ENCODE results near the gene EIF1AD. TPM values are rescaled to one million over a fixed set of nuclear protein-coding genes. Genes with fewer than 3 reads are reported as not detected.

Gene EIF1AD
- total RNA-seq, 1 donor from 2014 or later, result 34.0 TPM

DNA sequence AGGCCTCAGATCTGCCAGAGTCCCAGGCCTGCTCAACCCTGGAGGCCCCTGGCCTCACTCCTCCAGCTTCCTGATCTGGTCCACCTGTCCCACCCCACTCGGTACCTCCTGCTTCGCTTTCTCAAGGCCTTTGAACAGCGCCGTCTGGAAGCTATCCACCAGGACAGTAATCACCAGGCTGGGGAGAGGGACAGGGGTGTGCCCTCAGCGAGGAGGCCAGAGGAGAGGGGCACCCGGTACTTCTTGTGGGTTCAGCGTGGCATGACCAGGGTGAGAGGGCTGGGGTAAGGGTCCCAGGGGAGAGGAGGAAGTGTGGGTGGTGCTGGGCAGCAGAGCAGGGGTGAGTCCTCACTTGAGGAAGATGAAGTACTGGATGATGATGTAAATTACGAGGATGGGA, 18.3 kb upstream of the EIF1AD start:
- DNase-seq (ENCODE audit: low spot score in 2 of 2, unreplicated experiment in 2 of 2), result no peak
- Mint-ChIP-seq H3K4me3 (no peak overlapping the region), H3K4me1 (peaks cover 4% of the 10 kb centered on the region), H3K27me3 (ENCODE audit: low read depth) (peaks cover 15% of the 10 kb centered on the region), H3K36me3 (no peaks in the 10 kb centered on the region), H3K9me3 (no peaks in the 10 kb centered on the region), H3K27ac (no peak overlapping the region)
- TF ChIP-seq, protein P1, sequence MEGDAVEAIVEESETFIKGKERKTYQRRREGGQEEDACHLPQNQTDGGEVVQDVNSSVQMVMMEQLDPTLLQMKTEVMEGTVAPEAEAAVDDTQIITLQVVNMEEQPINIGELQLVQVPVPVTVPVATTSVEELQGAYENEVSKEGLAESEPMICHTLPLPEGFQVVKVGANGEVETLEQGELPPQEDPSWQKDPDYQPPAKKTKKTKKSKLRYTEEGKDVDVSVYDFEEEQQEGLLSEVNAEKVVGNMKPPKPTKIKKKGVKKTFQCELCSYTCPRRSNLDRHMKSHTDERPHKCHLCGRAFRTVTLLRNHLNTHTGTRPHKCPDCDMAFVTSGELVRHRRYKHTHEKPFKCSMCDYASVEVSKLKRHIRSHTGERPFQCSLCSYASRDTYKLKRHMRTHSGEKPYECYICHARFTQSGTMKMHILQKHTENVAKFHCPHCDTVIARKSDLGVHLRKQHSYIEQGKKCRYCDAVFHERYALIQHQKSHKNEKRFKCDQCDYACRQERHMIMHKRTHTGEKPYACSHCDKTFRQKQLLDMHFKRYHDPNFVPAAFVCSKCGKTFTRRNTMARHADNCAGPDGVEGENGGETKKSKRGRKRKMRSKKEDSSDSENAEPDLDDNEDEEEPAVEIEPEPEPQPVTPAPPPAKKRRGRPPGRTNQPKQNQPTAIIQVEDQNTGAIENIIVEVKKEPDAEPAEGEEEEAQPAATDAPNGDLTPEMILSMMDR (IDR thresholded peaks at IDR 0.05; ENCODE audit: unreplicated experiment), result no peak

DNA sequence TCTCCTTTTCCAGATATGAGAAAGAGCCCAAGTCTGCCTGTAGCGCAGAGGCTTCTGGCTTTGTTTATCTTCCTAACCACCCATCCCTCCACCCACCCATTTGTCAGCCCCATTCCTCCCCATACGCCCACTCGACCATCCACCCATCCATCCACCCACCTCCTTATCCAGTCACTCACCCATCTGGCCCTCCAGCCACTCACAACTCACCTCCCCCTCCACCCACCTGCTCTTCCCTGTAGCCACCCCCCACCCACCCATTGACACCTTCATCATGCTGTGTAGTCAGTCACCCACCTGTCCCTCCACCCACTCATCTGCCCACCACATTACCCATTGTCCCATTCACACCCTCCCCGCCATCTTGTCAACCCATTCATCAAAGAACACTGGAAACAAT, 15.4 kb upstream of the EIF1AD start:
- H3K27ac Mint-ChIP-seq, result no peak overlapping the region
- H3K27me3 Mint-ChIP-seq (ENCODE audit: low read depth), result peaks cover under 1% of the 10 kb centered on the region
- no peaks in the 10 kb centered on the region for H3K4me1 Mint-ChIP-seq
- H3K4me3 Mint-ChIP-seq, result no peak overlapping the region
- TF ChIP-seq, protein P1 (IDR thresholded peaks at IDR 0.05; ENCODE audit: unreplicated experiment), result no peak
- H3K9me3 Mint-ChIP-seq, result no peaks in the 10 kb centered on the region
- DNase-seq (ENCODE audit: low spot score in 2 of 2, unreplicated experiment in 2 of 2), result no peak
- H3K36me3 Mint-ChIP-seq, result no peaks in the 10 kb centered on the region

DNA sequence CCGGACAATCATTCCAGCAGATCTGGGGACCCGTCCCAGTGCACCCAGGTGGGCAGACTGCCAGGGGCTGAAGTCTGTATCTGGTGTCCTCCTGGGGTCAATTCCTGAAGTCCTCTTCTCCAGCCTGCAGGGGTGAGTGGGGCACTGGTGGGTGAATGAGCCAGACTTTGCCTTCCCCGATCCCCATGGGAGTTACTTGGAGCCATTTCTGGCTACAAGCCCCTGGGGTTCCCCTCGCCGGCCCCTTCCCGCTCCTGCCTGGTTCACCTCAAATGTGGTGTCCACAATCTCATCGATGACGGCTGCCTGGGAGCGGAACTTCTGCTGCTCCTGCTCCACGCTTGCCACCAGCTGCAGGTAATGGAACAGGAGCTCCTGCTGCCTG, 14.8 kb upstream of the EIF1AD start:
- TF ChIP-seq, protein P1 (IDR thresholded peaks at IDR 0.05; ENCODE audit: unreplicated experiment), result no peak
- H3K36me3 Mint-ChIP-seq, result no peaks in the 10 kb centered on the region
- H3K27me3 Mint-ChIP-seq (ENCODE audit: low read depth), result no peaks in the 10 kb centered on the region
- H3K27ac Mint-ChIP-seq, result no peak overlapping the region
- no peak overlapping the region for H3K4me3 Mint-ChIP-seq
- H3K9me3 Mint-ChIP-seq, result no peaks in the 10 kb centered on the region
- no peak for DNase-seq (ENCODE audit: low spot score in 2 of 2, unreplicated experiment in 2 of 2)
- H3K4me1 Mint-ChIP-seq, result no peaks in the 10 kb centered on the region

DNA sequence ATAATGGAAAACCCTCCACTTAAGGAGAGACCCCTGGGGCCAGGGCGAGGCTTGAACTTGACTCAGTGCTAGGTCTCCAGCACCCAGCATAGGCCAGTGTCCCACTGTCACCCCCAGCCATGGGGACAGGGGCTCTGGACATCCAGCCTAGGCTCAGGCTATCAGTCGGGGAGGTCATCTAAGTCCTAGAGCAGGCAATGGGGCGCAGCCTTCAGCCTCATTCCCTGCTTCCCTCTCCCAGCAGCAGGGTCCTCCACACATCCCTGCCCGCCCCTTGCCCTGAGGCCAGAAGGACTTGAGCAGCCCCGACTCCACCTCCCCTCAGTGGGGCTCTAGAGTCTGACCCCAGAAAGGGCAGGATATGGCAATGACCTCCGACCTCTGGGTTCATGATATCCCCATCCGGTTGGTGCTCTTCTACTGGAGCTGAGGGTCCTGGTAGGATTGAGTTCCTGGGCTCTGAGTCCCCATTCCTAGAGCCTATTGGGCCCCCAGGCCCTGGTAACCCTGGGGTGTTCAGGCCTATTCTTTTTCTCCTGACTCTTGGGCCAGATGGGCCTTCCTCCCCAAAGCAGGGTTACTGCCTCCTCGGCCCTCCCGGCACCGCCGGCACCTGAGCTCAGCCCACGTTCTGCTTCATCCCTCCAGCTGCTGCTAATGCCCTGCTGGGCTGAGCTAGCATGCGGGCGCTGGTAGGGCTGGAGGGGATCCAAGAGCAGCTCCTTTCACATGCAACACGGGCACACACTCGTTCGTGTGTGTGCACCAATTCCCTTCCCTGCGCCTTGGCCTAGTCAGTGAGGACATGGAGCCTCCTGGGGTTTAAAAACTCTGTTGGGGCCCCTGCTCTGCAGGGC, 14.2 kb upstream of the EIF1AD start:
- H3K9me3 Mint-ChIP-seq, result no peaks in the 10 kb centered on the region
- H3K36me3 Mint-ChIP-seq, result no peaks in the 10 kb centered on the region
- no peak for DNase-seq (ENCODE audit: low spot score in 2 of 2, unreplicated experiment in 2 of 2)
- no peak overlapping the region for H3K27ac Mint-ChIP-seq
- H3K27me3 Mint-ChIP-seq (ENCODE audit: low read depth), result peaks cover 2% of the 10 kb centered on the region
- TF ChIP-seq, protein P1 (IDR thresholded peaks at IDR 0.05; ENCODE audit: unreplicated experiment), result no peak
- no peaks in the 10 kb centered on the region for H3K4me1 Mint-ChIP-seq
- H3K4me3 Mint-ChIP-seq, result no peak overlapping the region

DNA sequence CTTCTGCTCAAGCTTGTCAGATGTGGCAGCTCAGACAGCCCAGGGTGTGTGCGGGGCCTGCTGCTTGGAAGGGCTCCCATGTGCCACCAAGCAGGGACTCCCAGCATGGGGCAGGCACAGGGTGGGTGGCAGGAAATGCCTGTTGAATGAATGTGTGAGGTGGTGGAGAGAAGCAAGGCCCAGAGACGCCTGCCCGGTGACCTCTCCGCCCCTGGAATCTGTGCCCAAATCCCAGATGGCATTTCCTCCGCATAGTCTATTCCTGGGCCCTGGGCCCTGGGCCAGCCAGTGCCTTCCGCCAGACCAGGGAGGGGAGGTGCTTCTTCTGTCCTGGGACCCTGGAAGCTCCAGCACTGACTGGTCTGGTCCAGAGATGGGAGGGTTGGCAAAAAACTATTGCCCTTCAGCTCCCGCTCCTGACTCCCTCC, 13.5 kb upstream of the EIF1AD start:
- H3K27ac Mint-ChIP-seq, result no peak overlapping the region
- DNase-seq (ENCODE audit: low spot score in 2 of 2, unreplicated experiment in 2 of 2), result no peak
- peaks cover 2% of the 10 kb centered on the region for H3K27me3 Mint-ChIP-seq (ENCODE audit: low read depth)
- no peaks in the 10 kb centered on the region for H3K4me1 Mint-ChIP-seq
- H3K36me3 Mint-ChIP-seq, result no peaks in the 10 kb centered on the region
- TF ChIP-seq, protein P1 (IDR thresholded peaks at IDR 0.05; ENCODE audit: unreplicated experiment), result no peak
- H3K4me3 Mint-ChIP-seq, result no peak overlapping the region
- no peaks in the 10 kb centered on the region for H3K9me3 Mint-ChIP-seq

Data from mesothelial cell of epicardium (in vitro differentiated cells).